HCT116 (cell line): Measurements from ENCODE around the gene CNTNAP2.

Experiments
- ATF3 ChIP-seq: IDR thresholded peaks from 2 replicates; pipeline ENCODE4 v1.6.1; 2012
- CEBPB ChIP-seq: IDR thresholded peaks from 2 replicates; pipeline ENCODE4 v1.6.1; 2012; ENCODE audit warnings: low read depth
- CTCF ChIP-seq, 3 experiments: fragments of 200-600 bp in 1 of 3; sonication (generic) in 1 of 3; IDR thresholded peaks in 2 of 3; conservative IDR thresholded peaks in 1 of 3; 2 replicates each; pipeline ENCODE4 v1.5.1; 2012 to 2017; ENCODE audit warnings: low read depth in 2 of 3, low read length in 2 of 3, antibody characterized with exemption in 1 of 3, borderline replicate concordance in 1 of 3, control low read depth in 1 of 3, mild to moderate bottlenecking in 1 of 3, mixed read lengths in 1 of 3, mixed run types in 1 of 3, moderate library complexity in 1 of 3; ENCODE audit not compliant: insufficient read depth in 1 of 3
- EZH2 ChIP-seq: fragments of 200-600 bp; sonication (generic); IDR thresholded peaks from 2 replicates; pipeline ENCODE4 v1.6.1; 2017; ENCODE audit warnings: antibody characterized with exemption, mixed run types
- JUND ChIP-seq: IDR thresholded peaks from 2 replicates; pipeline ENCODE4 v1.6.1; 2012
- MAX ChIP-seq: IDR thresholded peaks from 2 replicates; pipeline ENCODE4 v1.6.1; 2012
- POLR2A ChIP-seq: IDR thresholded peaks from 2 replicates; pipeline ENCODE4 v1.7.0; 2011; ENCODE audit warnings: borderline replicate concordance; ENCODE audit not compliant: insufficient read depth, insufficient read length; ENCODE audit errors: extremely low read depth
- RAD21 ChIP-seq: IDR thresholded peaks from 2 replicates; pipeline ENCODE4 v1.6.1; 2012; ENCODE audit warnings: low read depth, mild to moderate bottlenecking
- REST ChIP-seq: IDR thresholded peaks from 2 replicates; pipeline ENCODE4 v1.6.1; 2012; ENCODE audit warnings: low read depth
- SIN3A ChIP-seq: IDR thresholded peaks from 2 replicates; pipeline ENCODE4 v1.6.1; 2012; ENCODE audit warnings: low read depth
- SP1 ChIP-seq: IDR thresholded peaks from 2 replicates; pipeline ENCODE4 v1.6.1; 2012; ENCODE audit warnings: low read depth
- TCF7L2 ChIP-seq: IDR thresholded peaks from 2 replicates; pipeline ENCODE4 v1.7.0; 2011; ENCODE audit warnings: borderline replicate concordance, inconsistent platforms; ENCODE audit not compliant: insufficient read depth, insufficient read length; ENCODE audit errors: extremely low read depth
- YY1 ChIP-seq: IDR thresholded peaks from 2 replicates; pipeline ENCODE4 v1.6.1; 2011; ENCODE audit warnings: low read length, low read depth, moderate library complexity, mild to moderate bottlenecking; ENCODE audit not compliant: insufficient replicate concordance; ENCODE audit errors: extremely low read depth
- ZNF274 ChIP-seq: fragments of 200-500 bp; sonication (Bioruptor generic); IDR thresholded peaks from 2 replicates; pipeline ENCODE4 v1.6.1; 2014; ENCODE audit warnings: mild to moderate bottlenecking, low read depth, low read length, inconsistent platforms

GRCh38 chr7:148463210-148463609 lies 2346.6 kb downstream of the CNTNAP2 start:
- TF ChIP-seq JUND (no peak), CTCF (IDR thresholded peaks at IDR 0.05 in 2 of 3, conservative IDR thresholded peaks at IDR 0.05 in 1 of 3; ENCODE audit: borderline replicate concordance in 1 of 3, insufficient read depth in 1 of 3, low read depth in 2 of 3, low read length in 2 of 3) (no peak), POLR2A (no peak), REST (no peak), ATF3 (no peak), RAD21 (no peak), SP1 (no peak), YY1 (no peak), MAX (no peak), EZH2 (no peak), TCF7L2 (no peak), ZNF274 (no peak), SIN3A (no peak), CEBPB (no peak)
